Panc1 (cell line): ENCODE results near the gene CHST13. TPM values are rescaled to one million over a fixed set of nuclear protein-coding genes. Genes with fewer than 3 reads are reported as not detected.
A peak's percentile ranks its signal among the peaks of the same experiment; 100 is the strongest.

ENCODE experiments used
- ATAC-seq: fragments of 200-7000 bp; cut with Tn5 transposase; 2 replicates; pipeline ENCODE4 v1.9.1; 2020; ENCODE audit warnings: mild to moderate bottlenecking, moderate library complexity
- BruUV-seq: library from RNA; stranded (reverse); fragments of 400-500 nt; replicated peaks from 2 replicates; lab custom pipeline; 2021; lab: Mats Ljungman, UMichigan
- CTCF ChIA-PET: fragments of 300-600 bp; sonication (Branson Sonifier 250); formaldehyde crosslinking; loops from one replicate; lab custom pipeline; 2022; ENCODE audit warnings: antibody characterized with exemption; lab: Charles Lee
- POLR2A ChIA-PET: fragments of 300-600 bp; sonication (Branson Sonifier 250); formaldehyde crosslinking; loops from one replicate; lab custom pipeline; 2022; ENCODE audit warnings: antibody characterized with exemption; lab: Charles Lee
- DNase-seq: peaks from one replicate; pipeline ENCODE4 v3.0.0-alpha.2; 2010; ENCODE audit warnings: low read depth, low spot score
- H3K27ac ChIP-seq: 2 replicates; pipeline ENCODE4 v1.5.1; 2011; ENCODE audit warnings: mild to moderate bottlenecking, low read length, inconsistent platforms
- H3K27me3 ChIP-seq: fragments of 200-500 bp; sonication (Bioruptor generic); 2 replicates; pipeline ENCODE4 v1.6.0; 2014; ENCODE audit warnings: low read length, inconsistent platforms; ENCODE audit not compliant: control insufficient read depth, insufficient read depth
- H3K36me3 ChIP-seq: fragments of 200-500 bp; sonication (Bioruptor generic); 2 replicates; pipeline ENCODE4 v1.5.1; 2014; ENCODE audit warnings: inconsistent platforms, mild to moderate bottlenecking, low read length, moderate library complexity; ENCODE audit not compliant: control insufficient read depth, insufficient read depth
- H3K4me1 ChIP-seq: 2 replicates; pipeline ENCODE4 v1.5.1; 2011; ENCODE audit warnings: inconsistent platforms, mild to moderate bottlenecking, low read length, moderate library complexity; ENCODE audit not compliant: control insufficient read depth, insufficient read depth
- H3K4me3 ChIP-seq, 2 experiments: 2 replicates each; pipeline ENCODE4 v1.5.1; 2011 to 2012; ENCODE audit warnings: low read depth in 2 of 2, low read length in 2 of 2, mild to moderate bottlenecking in 2 of 2, inconsistent platforms in 1 of 2, moderate library complexity in 1 of 2
- H3K9me3 ChIP-seq: fragments of 200-500 bp; sonication (Bioruptor generic); 2 replicates; pipeline ENCODE4 v1.5.1; 2014; ENCODE audit warnings: low read depth, mild to moderate bottlenecking, inconsistent platforms, low read length, moderate library complexity; ENCODE audit not compliant: control insufficient read depth, insufficient read depth
- CTCF ChIP-seq: fragments of 450-650 bp; IDR thresholded peaks from 2 replicates; pipeline ENCODE4 v1.5.1; 2017; ENCODE audit warnings: mild to moderate bottlenecking
- POLR2AphosphoS5 ChIP-seq: IDR thresholded peaks from 2 replicates; pipeline ENCODE4 v1.6.1; 2012; ENCODE audit warnings: mild to moderate bottlenecking, low read depth, low read length, moderate library complexity
- SIN3A ChIP-seq: IDR thresholded peaks from 2 replicates; pipeline ENCODE4 v1.6.1; 2012; ENCODE audit warnings: low read depth, mild to moderate bottlenecking, low read length, moderate library complexity, borderline replicate concordance; ENCODE audit not compliant: insufficient read depth
- TCF7L2 ChIP-seq: IDR thresholded peaks from 2 replicates; pipeline ENCODE4 v1.6.1; 2011; ENCODE audit warnings: mild to moderate bottlenecking, low read depth, low read length, inconsistent platforms
- in situ Hi-C: cut with HindIII; loops from 2 replicates; pipeline ENCODE4 v1.10.0; 2016; ENCODE audit warnings: low sequenced_read_pairs, low pct_unique_long_range_greater_than_20kb
- intact Hi-C: fragments of 100-400 bp; cut with micrococcal nuclease; formaldehyde crosslinking; loops from one replicate; pipeline ENCODE4 v1.10.0; 2022; ENCODE audit not compliant: unreplicated experiment
- total RNA-seq: library from RNA; stranded (reverse); gene quantifications from one replicate; pipeline ENCODE4 v1.2.1, GENCODE V29; 2021; ENCODE audit not compliant: unreplicated experiment
- TF ChIP-seq, protein P1 (sequence below), 2 experiments: IDR thresholded peaks; 2 replicates each; pipeline ENCODE4 v1.6.1; 2011 to 2012; ENCODE audit warnings: low read depth in 2 of 2, control low read depth in 1 of 2, low read length in 1 of 2, mild to moderate bottlenecking in 1 of 2, moderate library complexity in 1 of 2; ENCODE audit not compliant: insufficient read depth in 1 of 2

The CHST13 gene
- total RNA-seq, 1 experiment from 2014 or later: 0.64 TPM

DNA sequence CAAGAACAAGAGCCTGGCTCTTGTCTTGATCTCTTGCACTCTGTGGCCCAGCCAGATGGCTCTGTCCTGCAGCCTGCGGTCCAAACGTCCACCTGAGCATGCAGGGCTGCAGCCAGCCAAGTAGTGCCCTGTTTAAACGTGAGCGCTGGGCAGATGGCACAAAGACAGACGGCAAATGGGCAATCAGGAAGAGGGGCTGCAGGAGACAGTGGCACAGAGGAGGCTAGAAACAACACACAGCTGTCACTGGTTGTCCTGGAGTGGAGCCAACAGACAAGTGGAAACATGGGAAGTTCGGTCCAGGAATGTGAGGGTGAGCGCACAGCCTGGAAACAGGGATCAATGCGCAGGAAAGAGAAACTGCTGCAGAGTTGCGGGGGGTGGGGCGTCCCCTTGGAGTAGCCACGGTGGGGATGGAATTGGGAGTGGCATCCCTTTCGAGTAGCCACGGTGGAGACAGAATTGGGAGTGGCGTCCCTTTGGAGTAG is 37.6 kb upstream of the CHST13 start:
- POLR2A ChIA-PET: no interaction called here
- no peak for ATAC-seq
- intact Hi-C loops: no loop called here

DNA sequence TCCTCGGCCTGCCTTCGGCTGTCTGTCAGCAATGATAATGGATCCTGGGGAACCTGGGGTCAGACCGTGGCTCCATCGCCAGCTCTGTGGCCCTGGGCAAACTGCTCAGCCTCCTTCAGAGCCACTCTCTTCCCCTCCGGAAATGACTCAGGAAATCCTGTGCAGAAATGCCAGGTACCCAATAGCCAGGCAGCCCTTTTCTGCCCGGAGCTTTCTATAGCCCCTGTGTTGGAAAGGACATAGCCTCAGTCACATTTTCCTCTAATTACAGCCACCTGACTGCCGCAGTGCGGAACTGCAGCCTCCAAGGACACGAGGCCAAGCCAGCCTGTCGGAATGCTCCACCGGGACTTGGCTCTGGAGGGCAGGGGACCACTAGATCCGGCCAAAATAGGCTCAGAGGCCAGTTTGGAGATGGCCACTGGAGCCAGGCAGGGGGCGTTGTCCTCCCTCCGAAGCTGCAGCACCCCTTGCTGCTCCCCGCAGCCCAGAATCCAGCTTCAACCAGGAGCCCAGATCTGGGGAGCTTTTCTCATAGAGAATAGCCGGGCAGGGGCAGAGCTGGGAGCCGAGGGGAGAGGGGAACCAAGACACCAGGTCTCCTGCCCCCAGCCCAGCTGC is 36.7 kb upstream of the CHST13 start:
- no peaks in the 10 kb centered on the region for H3K9me3 ChIP-seq
- no peak overlapping the region for H3K4me3 ChIP-seq
- H3K27ac ChIP-seq: no peak overlapping the region
- CTCF ChIA-PET: no interaction called here
- POLR2A ChIA-PET: no interaction called here
- DNase-seq: no peak
- H3K4me1 ChIP-seq: 0 out of 2 replicates have a peak, but pooled peaks cover 3% of the 10 kb centered on the region
- no peaks in the 10 kb centered on the region for H3K36me3 ChIP-seq
- BruUV-seq: no TSS peak
- H3K27me3 ChIP-seq: no peaks in the 10 kb centered on the region
- peak; percentile 68 for ATAC-seq
- TF ChIP-seq, protein P1, sequence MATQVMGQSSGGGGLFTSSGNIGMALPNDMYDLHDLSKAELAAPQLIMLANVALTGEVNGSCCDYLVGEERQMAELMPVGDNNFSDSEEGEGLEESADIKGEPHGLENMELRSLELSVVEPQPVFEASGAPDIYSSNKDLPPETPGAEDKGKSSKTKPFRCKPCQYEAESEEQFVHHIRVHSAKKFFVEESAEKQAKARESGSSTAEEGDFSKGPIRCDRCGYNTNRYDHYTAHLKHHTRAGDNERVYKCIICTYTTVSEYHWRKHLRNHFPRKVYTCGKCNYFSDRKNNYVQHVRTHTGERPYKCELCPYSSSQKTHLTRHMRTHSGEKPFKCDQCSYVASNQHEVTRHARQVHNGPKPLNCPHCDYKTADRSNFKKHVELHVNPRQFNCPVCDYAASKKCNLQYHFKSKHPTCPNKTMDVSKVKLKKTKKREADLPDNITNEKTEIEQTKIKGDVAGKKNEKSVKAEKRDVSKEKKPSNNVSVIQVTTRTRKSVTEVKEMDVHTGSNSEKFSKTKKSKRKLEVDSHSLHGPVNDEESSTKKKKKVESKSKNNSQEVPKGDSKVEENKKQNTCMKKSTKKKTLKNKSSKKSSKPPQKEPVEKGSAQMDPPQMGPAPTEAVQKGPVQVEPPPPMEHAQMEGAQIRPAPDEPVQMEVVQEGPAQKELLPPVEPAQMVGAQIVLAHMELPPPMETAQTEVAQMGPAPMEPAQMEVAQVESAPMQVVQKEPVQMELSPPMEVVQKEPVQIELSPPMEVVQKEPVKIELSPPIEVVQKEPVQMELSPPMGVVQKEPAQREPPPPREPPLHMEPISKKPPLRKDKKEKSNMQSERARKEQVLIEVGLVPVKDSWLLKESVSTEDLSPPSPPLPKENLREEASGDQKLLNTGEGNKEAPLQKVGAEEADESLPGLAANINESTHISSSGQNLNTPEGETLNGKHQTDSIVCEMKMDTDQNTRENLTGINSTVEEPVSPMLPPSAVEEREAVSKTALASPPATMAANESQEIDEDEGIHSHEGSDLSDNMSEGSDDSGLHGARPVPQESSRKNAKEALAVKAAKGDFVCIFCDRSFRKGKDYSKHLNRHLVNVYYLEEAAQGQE (IDR thresholded peaks at IDR 0.05; ENCODE audit: insufficient read depth in 1 of 2, low read depth in 2 of 2, low read length in 1 of 2): no peak
- TF ChIP-seq SIN3A (no peak), POLR2AphosphoS5 (no peak), CTCF (no peak), TCF7L2 (no peak)
- in situ Hi-C loops (no loop called here), intact Hi-C loops (no loop called here)

More for the DNA sequence above, 37.6 kb upstream of the CHST13 start:
- DNase-seq: no peak
- CTCF ChIA-PET: no interaction called here
- no TSS peak for BruUV-seq
- Histone ChIP-seq H3K9me3 (no peaks in the 10 kb centered on the region), H3K27ac (no peak overlapping the region), H3K4me1 (0 out of 2 replicates have a peak, but pooled peaks cover 3% of the 10 kb centered on the region), H3K4me3 (no peak overlapping the region), H3K27me3 (no peaks in the 10 kb centered on the region), H3K36me3 (no peaks in the 10 kb centered on the region)
- in situ Hi-C loops: no loop called here
- TF ChIP-seq SIN3A: no peak
- TF ChIP-seq POLR2AphosphoS5: no peak
- no peak for TF ChIP-seq CTCF
- TF ChIP-seq, protein P1 (IDR thresholded peaks at IDR 0.05; ENCODE audit: insufficient read depth in 1 of 2, low read depth in 2 of 2, low read length in 1 of 2): no peak
- no peak for TF ChIP-seq TCF7L2
